HG03432 (cell line): ENCODE results near the gene GALNTL6.

Experiments
- ATAC-seq: cut with Tn5 transposase; IDR thresholded peaks from one replicate; pipeline ENCODE4 v1.9.1; 2021; ENCODE audit warnings: mild to moderate bottlenecking, moderate library complexity; ENCODE audit not compliant: unreplicated experiment

GALNTL6 gene

GRCh38 chr4:171812665-171813525 lies at the start of gene GALNTL6:
Gene GALNTL6 (plus strand): TSS chr4:171813404.
- ATAC-seq = peak; percentile 67

- ATAC-seq = no peak
Measured at GRCh38 chr4:171765514-171765913, 47.7 kb upstream of the GALNTL6 start.

DNA sequence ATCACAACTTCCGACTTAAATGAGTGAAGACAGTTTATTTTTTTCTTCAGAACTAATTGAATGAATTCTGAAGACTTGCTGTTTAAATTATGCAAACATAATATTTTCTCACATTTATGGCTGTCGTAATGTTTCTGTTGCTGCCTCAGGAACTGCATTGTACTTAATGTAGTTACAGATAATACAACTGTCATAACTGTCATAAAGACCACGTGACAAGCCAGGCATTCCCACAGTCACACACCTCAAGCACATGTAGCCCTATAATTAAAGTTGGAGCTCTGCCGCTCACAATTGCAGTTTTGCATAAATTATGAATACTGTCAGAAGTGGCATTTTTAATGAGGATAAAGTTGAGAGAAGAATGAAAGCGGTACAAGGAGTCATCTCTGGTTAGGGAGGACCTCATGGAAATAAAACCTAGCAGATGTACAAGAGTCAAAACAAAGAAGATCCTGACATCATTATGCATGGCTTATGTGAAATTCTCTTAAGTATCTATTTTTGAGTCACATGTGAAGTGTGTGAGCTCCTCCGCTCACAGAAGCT lies 38.5 kb upstream of the GALNTL6 start:
- ATAC-seq = no peak

GRCh38 chr4:171779301-171779700 lies 33.9 kb upstream of the GALNTL6 start:
- ATAC-seq = no peak

- ATAC-seq = no peak
Measured at GRCh38 chr4:171785388-171785787, 27.8 kb upstream of the GALNTL6 start.

GRCh38 chr4:171793723-171794122 lies 19.5 kb upstream of the GALNTL6 start:
- no peak for ATAC-seq

- ATAC-seq = no peak
Measured at GRCh38 chr4:171794528-171794927, 18.7 kb upstream of the GALNTL6 start.

DNA sequence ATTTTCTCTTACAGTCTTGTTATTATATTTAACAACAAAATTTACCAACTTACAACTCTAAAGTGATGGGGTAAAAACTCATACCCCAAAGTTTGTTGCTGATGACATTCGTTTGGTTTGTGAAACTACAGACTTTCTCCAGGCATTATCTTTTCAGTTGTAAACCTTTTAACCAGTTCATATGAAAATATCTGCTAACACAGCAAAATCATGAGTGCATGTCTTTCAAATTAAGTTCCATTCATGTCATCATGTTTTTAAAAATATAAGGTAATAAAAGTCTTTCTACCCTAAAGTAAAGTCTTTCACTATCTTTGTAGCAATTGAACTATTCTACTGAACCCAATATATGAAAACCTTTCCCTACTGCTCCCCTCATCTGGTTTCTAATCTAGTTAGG lies 3.4 kb upstream of the GALNTL6 start:
- ATAC-seq = no peak

- ATAC-seq = no peak
Measured at GRCh38 chr4:171812333-171812664, 905 bp upstream of the GALNTL6 start.

DNA sequence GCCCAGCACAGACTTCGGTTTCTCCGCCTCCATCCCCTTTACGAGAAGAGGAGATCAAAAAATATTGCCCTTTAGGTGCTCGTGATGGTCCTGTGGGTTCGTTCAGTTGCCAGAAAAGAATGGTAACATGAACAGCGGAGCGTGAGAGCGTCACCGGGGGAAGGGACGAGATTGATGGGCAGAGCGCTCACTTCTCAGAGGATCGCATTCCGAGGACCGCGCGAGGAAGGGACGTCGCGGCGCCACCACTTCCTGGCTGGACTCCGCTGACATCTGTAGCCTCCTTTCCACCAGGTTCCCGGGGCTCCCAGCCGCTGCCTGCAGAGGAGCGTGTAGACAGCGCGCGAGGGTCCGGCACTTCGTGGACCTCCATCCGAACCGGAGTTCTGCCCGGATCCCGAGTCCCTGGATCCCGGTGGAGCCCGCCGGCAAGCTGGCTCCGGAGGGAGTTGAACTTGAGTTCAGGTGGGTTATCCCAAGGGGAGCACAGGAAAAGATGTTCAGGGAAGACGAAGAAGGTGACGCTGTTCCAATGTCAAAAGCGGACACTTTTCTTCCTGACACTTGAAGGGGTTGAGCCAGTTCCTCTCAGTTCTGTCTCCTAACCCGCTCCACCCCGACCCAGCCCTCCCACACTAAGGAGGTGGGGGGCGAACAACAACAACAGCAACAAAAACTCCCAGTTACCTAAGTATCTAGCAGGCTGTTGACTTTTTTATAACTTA lies 484 bp downstream of the GALNTL6 start:
- ATAC-seq = peak; percentile 32

- ATAC-seq = no peak
Measured at GRCh38 chr4:171814545-171814944, 1.3 kb downstream of the GALNTL6 start.

DNA sequence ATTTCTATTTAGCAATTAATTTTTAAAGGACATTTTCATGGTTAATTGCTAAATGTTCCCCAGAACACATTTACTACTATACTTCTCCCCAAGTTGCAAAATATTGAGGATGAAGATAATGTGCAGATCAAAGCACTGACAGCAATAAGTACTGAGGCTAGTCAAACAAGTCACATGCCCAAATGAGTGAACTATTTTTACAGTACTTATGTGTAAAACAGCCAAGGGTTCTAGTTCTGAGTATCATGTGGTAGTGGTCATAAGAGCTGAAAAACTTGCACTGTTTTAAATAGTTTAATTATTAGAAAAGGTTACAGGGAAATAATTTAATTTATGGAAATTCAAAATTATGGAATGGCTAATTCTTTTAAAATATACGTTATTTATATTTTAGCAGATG lies 3.8 kb downstream of the GALNTL6 start:
- no peak for ATAC-seq

- no peak for ATAC-seq
Measured at GRCh38 chr4:171834640-171835039, 21.4 kb downstream of the GALNTL6 start.

DNA sequence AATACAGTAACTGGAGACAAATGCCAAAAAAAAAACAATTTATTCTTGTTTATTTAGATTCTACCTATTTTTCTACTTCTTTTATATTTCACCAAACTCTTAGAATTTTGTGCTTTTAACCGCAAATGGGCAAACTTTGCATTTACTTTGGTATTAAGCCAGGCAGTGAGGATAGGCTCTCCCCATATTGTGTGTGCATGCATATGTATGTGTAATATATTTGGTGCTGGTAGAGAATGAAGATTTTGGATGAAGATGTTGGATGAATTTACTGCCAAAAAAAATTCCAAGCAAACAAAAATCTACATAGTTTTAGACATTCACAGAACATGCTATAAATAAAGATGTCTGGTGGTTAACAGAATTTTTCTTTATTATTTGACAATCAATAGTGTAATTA lies 30.3 kb downstream of the GALNTL6 start:
- ATAC-seq = no peak

- ATAC-seq = peak; percentile 78
Measured at GRCh38 chr4:171846232-171846631, 33.0 kb downstream of the GALNTL6 start.

DNA sequence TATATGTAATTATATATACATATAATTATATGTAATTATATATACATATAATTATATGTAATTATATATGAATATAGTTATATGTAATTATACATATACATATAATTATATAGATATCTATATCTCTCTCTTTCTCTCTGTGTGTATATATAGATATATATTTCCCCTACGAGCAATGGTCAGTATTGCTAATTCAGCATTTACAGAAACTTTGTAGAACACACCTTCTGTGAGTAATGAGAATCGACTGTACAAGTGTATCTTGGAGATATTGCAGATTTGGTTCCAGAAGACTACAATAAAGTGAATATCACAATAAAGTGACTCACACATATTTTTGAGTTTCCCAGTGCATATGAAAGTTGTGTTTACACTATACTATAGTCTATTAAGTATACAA lies 33.7 kb downstream of the GALNTL6 start:
- no peak for ATAC-seq

DNA sequence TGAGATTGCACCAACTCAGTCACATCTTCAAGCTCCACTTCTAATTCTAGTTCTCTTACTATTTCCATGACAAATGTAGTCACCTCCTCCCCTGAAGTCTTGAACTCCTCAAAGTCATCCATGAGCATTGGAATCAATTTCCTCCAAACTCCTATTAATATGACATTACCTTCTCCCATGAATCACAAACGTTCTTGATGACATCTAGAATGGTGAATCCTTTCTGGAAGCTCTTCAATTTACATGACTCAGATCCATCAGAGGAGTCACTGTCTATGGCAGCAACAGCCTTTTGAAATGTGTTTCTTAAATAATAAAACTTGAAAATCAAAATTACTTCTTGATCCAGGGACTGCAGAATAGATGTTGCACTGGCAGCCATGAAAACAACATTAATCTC lies 34.5 kb downstream of the GALNTL6 start:
- ATAC-seq = no peak

- ATAC-seq = no peak
Measured at GRCh38 chr4:171849686-171850222, 36.5 kb downstream of the GALNTL6 start.

DNA sequence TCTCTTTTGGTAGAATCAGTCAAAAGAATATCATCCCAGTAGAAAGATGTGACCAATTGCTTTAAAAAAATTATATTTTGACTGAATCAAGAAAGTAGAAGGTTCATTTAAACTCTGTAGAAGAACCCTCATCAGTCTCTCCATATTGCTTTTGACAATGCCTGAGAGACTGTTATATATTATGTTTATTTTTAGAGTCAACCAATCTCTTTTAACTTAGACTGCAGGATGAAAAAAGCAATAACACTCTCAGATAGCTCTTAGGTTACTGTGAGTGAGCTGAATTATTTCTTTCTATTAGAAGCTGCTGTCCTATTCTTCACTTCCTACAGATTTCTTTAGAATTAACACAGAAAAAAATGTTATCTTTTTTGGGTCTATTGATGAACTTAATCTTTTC lies 38.1 kb downstream of the GALNTL6 start:
- ATAC-seq = no peak

DNA sequence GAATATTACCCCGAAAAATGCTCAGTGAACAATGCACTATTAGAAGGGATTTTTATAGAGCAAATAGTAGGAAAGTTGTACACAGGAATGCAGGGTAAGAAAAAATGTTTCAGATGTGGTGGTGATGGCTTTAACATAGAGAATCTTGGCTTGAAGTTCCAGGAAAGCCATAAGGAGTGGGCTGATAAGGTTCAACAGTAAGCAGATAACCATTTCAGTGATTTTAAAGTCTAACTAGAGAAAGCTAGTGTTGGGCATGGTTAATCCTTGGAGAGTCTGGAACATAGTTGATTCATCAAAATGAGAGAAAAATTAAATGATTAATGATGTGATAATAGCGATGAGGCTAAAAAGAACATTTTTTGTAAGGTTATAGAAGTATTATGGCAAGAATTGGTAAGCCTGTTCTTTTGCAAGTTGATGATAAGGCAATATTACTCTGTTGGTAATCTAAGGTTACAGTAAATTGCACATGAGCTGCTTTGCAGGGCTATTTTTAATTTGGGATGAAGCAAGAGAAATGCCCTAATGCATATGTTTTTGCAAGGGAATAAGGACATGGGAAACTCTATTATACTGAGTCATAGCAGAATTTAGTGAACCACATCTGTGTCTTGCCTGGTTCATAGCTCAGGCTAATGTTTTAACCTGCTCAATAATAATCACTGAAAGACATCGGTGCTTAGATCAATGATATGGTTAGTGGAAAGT lies 44.3 kb downstream of the GALNTL6 start:
- ATAC-seq = no peak

GRCh38 chr4:171875291-171875690 lies 62.1 kb downstream of the GALNTL6 start:
- peak; percentile 56 for ATAC-seq
